Amygdala (tissue), 56 donors: Measurements from ENCODE around the gene HES7.
A peak's percentile ranks its signal among the peaks of the same experiment; 100 is the strongest.
"Not testable (repeated sequence)": the region's sequence is repeated elsewhere in the genome, so short reads cannot be mapped to it uniquely, and the experiment has no call there.

ENCODE experiments used
- DNase-seq, 56 donors: peaks; one replicate each; lab custom pipeline; 2025; lab: John Stamatoyannopoulos, UW

HES7 gene

GRCh38 chr17:8077939-8078338 lies 46.0 kb downstream of the HES7 start:
- DNase-seq, result not testable (repeated sequence)

GRCh38 chr17:8076502-8077266 lies 47.2 kb downstream of the HES7 start:
- no peak for DNase-seq

- DNase-seq, result no peak
Observed at GRCh38 chr17:8075574-8076342, 48.1 kb downstream of the HES7 start.

GRCh38 chr17:8075081-8075480 lies 48.8 kb downstream of the HES7 start:
- no peak for DNase-seq

- no peak for DNase-seq
Observed at GRCh38 chr17:8074554-8074953, 49.4 kb downstream of the HES7 start.

GRCh38 chr17:8073627-8074484 lies 50.0 kb downstream of the HES7 start:
- peak in 19 of 56 donors; percentile 2 to 67 (median 29) for DNase-seq

GRCh38 chr17:8072729-8073461 lies 51.0 kb downstream of the HES7 start:
- DNase-seq, result no peak

GRCh38 chr17:8072341-8072728 lies 51.6 kb downstream of the HES7 start:
- DNase-seq, result no peak

- no peak for DNase-seq
Observed at GRCh38 chr17:8071496-8071895, 52.4 kb downstream of the HES7 start.
